ENCODE measurements around the gene HDAC4. TPM values are rescaled to one million over a fixed set of nuclear protein-coding genes. Genes with fewer than 3 reads are reported as not detected.
A peak's percentile ranks its signal among the peaks of the same experiment; 100 is the strongest.

Gene HDAC4
- total and polyA plus RNA-seq, 2 of the 8 experiments (the other 6 are each of a cell fraction or from before 2014, with no cell fraction given) = 15.4 to 31.5 TPM

DNA sequence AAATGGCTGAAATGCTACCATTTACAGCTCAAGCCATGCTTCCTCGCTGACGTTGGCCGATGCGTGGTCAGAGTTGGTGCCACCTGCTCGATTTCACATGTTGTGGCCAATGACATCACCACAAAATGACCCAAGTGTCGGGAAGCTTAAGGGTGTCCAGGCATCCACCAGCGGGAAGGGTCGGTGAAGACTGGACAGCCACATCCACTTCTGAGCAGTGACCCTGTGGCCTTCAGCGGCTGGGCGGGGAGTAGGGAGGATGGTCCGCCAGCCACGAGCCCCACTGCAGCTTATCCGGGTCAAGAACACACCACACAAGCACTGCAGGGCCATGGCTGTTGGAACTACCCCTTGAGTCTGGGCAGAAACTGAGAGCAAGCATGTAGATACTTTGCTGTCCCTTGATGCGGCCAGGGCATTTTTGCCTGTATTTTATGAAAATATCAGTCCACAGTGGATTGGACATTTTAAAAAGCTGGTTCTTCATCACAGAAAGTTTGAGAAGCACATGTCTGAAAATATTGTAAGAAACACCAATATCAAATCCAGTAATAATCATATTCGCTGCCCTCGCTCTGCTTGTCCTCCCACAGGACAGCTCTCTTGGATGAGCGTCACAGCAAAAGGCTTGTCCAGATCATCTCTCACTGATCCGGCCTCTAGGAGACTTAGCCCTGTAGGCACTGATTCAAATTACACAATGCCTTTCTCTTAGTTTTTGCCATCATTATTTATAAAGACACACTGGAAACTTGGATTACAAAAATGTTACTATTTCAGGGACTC is 379.0 kb downstream of the HDAC4 start:
- Histone ChIP-seq H4K8ac (ENCODE audit: extremely low read depth, insufficient read depth, low read length) (peak overlapping the region; percentile 18; the same call in 1 of the 2 replicates), H3K4me2 (ENCODE audit: insufficient read depth in 1 of 2, low read depth in 2 of 2, low read length in 2 of 2) (no peak overlapping the region), H2AFZ (ENCODE audit: low read length) (no peak overlapping the region), H3K4ac (replicated peaks; ENCODE audit: insufficient read length, low read depth, low read length) (no peak overlapping the region), H3K36me3 (ENCODE audit: control insufficient read depth in 2 of 4, insufficient read depth in 4 of 4, low read length in 3 of 4) (no peaks in the 10 kb centered on the region), H2BK120ac (replicated peaks; ENCODE audit: low read depth, low read length) (no peak overlapping the region), H4K20me1 (replicated peaks in 1 of 2; ENCODE audit: control insufficient read depth in 1 of 2, insufficient read depth in 2 of 2, low read length in 2 of 2) (no peaks in the 10 kb centered on the region), H3K18ac (ENCODE audit: extremely low read depth, low read length) (no peak overlapping the region), H3K9me3 (ENCODE audit: insufficient read depth in 2 of 2, low read depth in 1 of 2, low read length in 1 of 2) (peaks cover 0 to 4% of the 10 kb centered on the region in 2 experiments; a peak in 1 of 4 replicates), H4K5ac (ENCODE audit: insufficient read length, low read depth, low read length) (no peak overlapping the region), H3K9ac (replicated peaks in 1 of 4; ENCODE audit: extremely low read depth in 1 of 4, low read depth in 3 of 4, low read length in 3 of 4) (no peak overlapping the region), H2BK15ac (ENCODE audit: low read length) (no peak overlapping the region), H2BK20ac (ENCODE audit: low read length) (no peak overlapping the region), H3K4me3 (ENCODE audit: extremely low read depth in 1 of 4, insufficient read depth in 2 of 4, low read depth in 3 of 4, low read length in 4 of 4) (no peak overlapping the region), H2AK5ac (ENCODE audit: low read depth, low read length) (no peak overlapping the region), H3K79me1 (ENCODE audit: low read depth, low read length) (no peaks in the 10 kb centered on the region), H2BK5ac (ENCODE audit: low read depth, low read length) (no peak overlapping the region), H4K91ac (replicated peaks; ENCODE audit: insufficient read length, low read length) (peak overlapping the region; percentile 47), H2BK12ac (ENCODE audit: low read depth, low read length) (no peak overlapping the region), H3K14ac (ENCODE audit: insufficient read length) (no peak overlapping the region), H3K79me2 (ENCODE audit: control insufficient read depth in 1 of 2, insufficient read depth in 2 of 2, low read length in 2 of 2) (no peaks in the 10 kb centered on the region), H3K23ac (ENCODE audit: insufficient read length) (no peak overlapping the region), H3K27me3 (replicated peaks in 1 of 4; ENCODE audit: control insufficient read depth in 3 of 4, extremely low read depth in 1 of 4, insufficient read depth in 3 of 4, low read length in 3 of 4) (no peaks in the 10 kb centered on the region), H3K27ac (ENCODE audit: low read depth, low read length) (no peak overlapping the region), H3K23me2 (ENCODE audit: low read depth, low read length) (no peaks in the 10 kb centered on the region), H3K56ac (replicated peaks; ENCODE audit: insufficient read length, low read depth, low read length) (no peak overlapping the region), H3K4me1 (replicated peaks in 1 of 4; ENCODE audit: control insufficient read depth in 3 of 4, insufficient read depth in 4 of 4, low read length in 3 of 4) (peaks cover 0 to 5% (median 1%) of the 10 kb centered on the region in 4 experiments; a peak in 3 of 7 replicates)
- FAIRE-seq (no peak), DNase-seq (ENCODE audit: low read depth in 1 of 2, low spot score in 2 of 2) (no peak)
- TF ChIP-seq TAF7 (optimal IDR thresholded peaks at IDR 0.05; ENCODE audit: borderline replicate concordance, low read depth, low read length) (no peak), NANOG (IDR thresholded peaks at IDR 0.05; ENCODE audit: insufficient read depth, low read depth, low read length, poor library complexity, severe bottlenecking) (no peak)
- ChIA-PET CTCF (ENCODE audit: partially characterized antibody) (no interaction called here), POLR2A (ENCODE audit: partially characterized antibody) (no interaction called here)
- WGBS, 2 experiments (ENCODE audit: extremely low coverage in 1 of 2, insufficient coverage in 1 of 2, insufficient read length in 1 of 2, insufficient replicate concordance in 2 of 2, low coverage in 1 of 2, low lambda C conversion rate in 2 of 2, missing lambda C conversion rate in 1 of 2) = 89% methylated on average over 18 of the region's 18 CpGs; no CpG with 5 or more reads in 1 of the 2 experiments

Data from H1 (cell line).